GM10266 (cell line): ENCODE data around the gene CREG2.
"Not testable (repeated sequence)": the region's sequence is repeated elsewhere in the genome, so short reads cannot be mapped to it uniquely, and the experiment has no call there.

Experiments used
- DNase-seq: peaks from one replicate; pipeline ENCODE4 v3.0.0; 2012; ENCODE audit errors: extremely low spot score
- CTCF ChIP-seq: IDR thresholded peaks from 2 replicates; pipeline ENCODE4 v1.5.1; 2012; ENCODE audit warnings: mild to moderate bottlenecking, low read depth; ENCODE audit not compliant: control insufficient read depth, insufficient read depth; ENCODE audit errors: missing control alignments

CREG2 gene

GRCh38 chr2:101330253-101330933 lies 56.9 kb downstream of the CREG2 start:
- DNase-seq: no peak
- no peak for TF ChIP-seq CTCF

- DNase-seq: no peak
- no peak for TF ChIP-seq CTCF
Observed at GRCh38 chr2:101329026-101329425, 58.3 kb downstream of the CREG2 start.

- DNase-seq: no peak
- no peak for TF ChIP-seq CTCF
Observed at GRCh38 chr2:101328474-101329007, 58.8 kb downstream of the CREG2 start.

GRCh38 chr2:101327863-101328394 lies 59.4 kb downstream of the CREG2 start:
- TF ChIP-seq CTCF: no peak
- DNase-seq: no peak

- no peak for DNase-seq
- no peak for TF ChIP-seq CTCF
Observed at GRCh38 chr2:101325425-101325824, 61.9 kb downstream of the CREG2 start.

GRCh38 chr2:101316568-101316967 lies 70.7 kb downstream of the CREG2 start:
- not testable (repeated sequence) for DNase-seq

- DNase-seq: no peak
- no peak for TF ChIP-seq CTCF
Observed at GRCh38 chr2:101311696-101312017, 75.6 kb downstream of the CREG2 start.
